WTC11 (cell line): Measurements from ENCODE around the gene HSPA1B. TPM values are rescaled to one million over a fixed set of nuclear protein-coding genes. Genes with fewer than 3 reads are reported as not detected.
A peak's percentile ranks its signal among the peaks of the same experiment; 100 is the strongest.

Experiments
- CREM ChIP-seq: sonication (generic); formaldehyde crosslinking; IDR thresholded peaks from 2 replicates; pipeline ENCODE4 v1.8.1; 2022; ENCODE audit warnings: mild to moderate bottlenecking, missing genetic modification reagents, moderate library complexity
- FOXP1 ChIP-seq: sonication (generic); formaldehyde crosslinking; IDR thresholded peaks from 2 replicates; pipeline ENCODE4 v1.8.0; 2022; ENCODE audit warnings: missing genetic modification reagents, mild to moderate bottlenecking, moderate library complexity, borderline replicate concordance
- NFE2L1 ChIP-seq: sonication (generic); formaldehyde crosslinking; IDR thresholded peaks from 2 replicates; pipeline ENCODE4 v1.8.1; 2023; ENCODE audit warnings: missing genetic modification reagents
- OVOL2 ChIP-seq: fragments of 250-450 bp; sonication (Bioruptor Pico); IDR thresholded peaks from 2 replicates; pipeline ENCODE4 v1.9.0; 2021; ENCODE audit warnings: mild to moderate bottlenecking, borderline replicate concordance
- RELA ChIP-seq: sonication (generic); formaldehyde crosslinking; IDR thresholded peaks from 2 replicates; pipeline ENCODE4 v1.8.1; 2022; ENCODE audit warnings: missing genetic modification reagents, mild to moderate bottlenecking, borderline replicate concordance
- RORB ChIP-seq: fragments of 250-450 bp; sonication (Bioruptor Pico); IDR thresholded peaks from 2 replicates; pipeline ENCODE4 v1.9.0; 2021; ENCODE audit warnings: mild to moderate bottlenecking
- SP1 ChIP-seq: sonication (generic); formaldehyde crosslinking; conservative IDR thresholded peaks from 2 replicates; pipeline ENCODE4 v1.8.1; 2022; ENCODE audit warnings: missing genetic modification reagents
- TEAD4 ChIP-seq: sonication (generic); formaldehyde crosslinking; IDR thresholded peaks from 2 replicates; pipeline ENCODE4 v1.8.0; 2022; ENCODE audit warnings: mild to moderate bottlenecking, missing genetic modification reagents
- ZBTB21 ChIP-seq: sonication (generic); formaldehyde crosslinking; IDR thresholded peaks from 2 replicates; pipeline ENCODE4 v1.8.1; 2023; ENCODE audit warnings: mild to moderate bottlenecking, missing genetic modification reagents, borderline replicate concordance
- ZNF263 ChIP-seq: sonication (generic); formaldehyde crosslinking; IDR thresholded peaks from 2 replicates; pipeline ENCODE4 v1.8.1; 2022; ENCODE audit warnings: low read depth, mild to moderate bottlenecking, moderate library complexity, missing genetic modification reagents
- ZNF396 ChIP-seq: fragments of 250-450 bp; sonication (Bioruptor Pico); IDR thresholded peaks from 2 replicates; pipeline ENCODE4 v1.8.0; 2021; ENCODE audit warnings: mild to moderate bottlenecking, moderate library complexity, borderline replicate concordance
- ZNF416 ChIP-seq: fragments of 250-450 bp; sonication (Bioruptor Pico); IDR thresholded peaks from 2 replicates; pipeline ENCODE4 v1.9.0; 2021; ENCODE audit warnings: mild to moderate bottlenecking, inconsistent platforms
- ZNF671 ChIP-seq: fragments of 250-450 bp; sonication (Bioruptor Pico); IDR thresholded peaks from 2 replicates; pipeline ENCODE4 v1.8.0; 2021; ENCODE audit warnings: mild to moderate bottlenecking
- total RNA-seq: library from RNA; stranded (reverse); gene quantifications from 3 replicates; pipeline ENCODE4 v1.2.3, GENCODE V29; 2021
- TF ChIP-seq, protein P1 (sequence below): fragments of 250-450 bp; sonication (Bioruptor Pico); IDR thresholded peaks from 2 replicates; pipeline ENCODE4 v1.9.0; 2021; ENCODE audit warnings: mild to moderate bottlenecking
- TF ChIP-seq, protein P2 (sequence below): fragments of 250-450 bp; sonication (Bioruptor Pico); IDR thresholded peaks from 2 replicates; pipeline ENCODE4 v1.9.0; 2021; ENCODE audit warnings: moderate library complexity, mild to moderate bottlenecking, inconsistent platforms, borderline replicate concordance
- TF ChIP-seq, protein P3 (sequence below): sonication (generic); formaldehyde crosslinking; IDR thresholded peaks from 2 replicates; pipeline ENCODE4 v1.8.0; 2022; ENCODE audit warnings: missing genetic modification reagents
- TF ChIP-seq, protein P4 (sequence below): sonication (generic); formaldehyde crosslinking; IDR thresholded peaks from 2 replicates; pipeline ENCODE4 v1.8.0; 2023; ENCODE audit warnings: missing genetic modification reagents
- TF ChIP-seq, protein P5 (sequence below): sonication (generic); formaldehyde crosslinking; IDR thresholded peaks from 2 replicates; pipeline ENCODE4 v1.8.0; 2022; ENCODE audit warnings: mild to moderate bottlenecking, missing genetic modification reagents
- TF ChIP-seq, protein P6 (sequence below): fragments of 250-450 bp; sonication (Bioruptor Pico); conservative IDR thresholded peaks from 2 replicates; pipeline ENCODE4 v1.9.0; 2021; ENCODE audit warnings: mild to moderate bottlenecking
- TF ChIP-seq, protein P7 (sequence below): sonication (generic); formaldehyde crosslinking; IDR thresholded peaks from 2 replicates; pipeline ENCODE4 v1.8.1; 2022; ENCODE audit warnings: low read depth, missing genetic modification reagents, borderline replicate concordance
- TF ChIP-seq, protein P8 (sequence below): sonication (generic); formaldehyde crosslinking; IDR thresholded peaks from 2 replicates; pipeline ENCODE4 v1.8.1; 2022; ENCODE audit warnings: missing genetic modification reagents, borderline replicate concordance
- TF ChIP-seq, protein P9 (sequence below): sonication (generic); formaldehyde crosslinking; IDR thresholded peaks from 2 replicates; pipeline ENCODE4 v1.8.1; 2023; ENCODE audit warnings: mild to moderate bottlenecking, missing genetic modification reagents

HSPA1B gene
- total RNA-seq, 1 experiment from 2014 or later = 75.3 TPM

DNA sequence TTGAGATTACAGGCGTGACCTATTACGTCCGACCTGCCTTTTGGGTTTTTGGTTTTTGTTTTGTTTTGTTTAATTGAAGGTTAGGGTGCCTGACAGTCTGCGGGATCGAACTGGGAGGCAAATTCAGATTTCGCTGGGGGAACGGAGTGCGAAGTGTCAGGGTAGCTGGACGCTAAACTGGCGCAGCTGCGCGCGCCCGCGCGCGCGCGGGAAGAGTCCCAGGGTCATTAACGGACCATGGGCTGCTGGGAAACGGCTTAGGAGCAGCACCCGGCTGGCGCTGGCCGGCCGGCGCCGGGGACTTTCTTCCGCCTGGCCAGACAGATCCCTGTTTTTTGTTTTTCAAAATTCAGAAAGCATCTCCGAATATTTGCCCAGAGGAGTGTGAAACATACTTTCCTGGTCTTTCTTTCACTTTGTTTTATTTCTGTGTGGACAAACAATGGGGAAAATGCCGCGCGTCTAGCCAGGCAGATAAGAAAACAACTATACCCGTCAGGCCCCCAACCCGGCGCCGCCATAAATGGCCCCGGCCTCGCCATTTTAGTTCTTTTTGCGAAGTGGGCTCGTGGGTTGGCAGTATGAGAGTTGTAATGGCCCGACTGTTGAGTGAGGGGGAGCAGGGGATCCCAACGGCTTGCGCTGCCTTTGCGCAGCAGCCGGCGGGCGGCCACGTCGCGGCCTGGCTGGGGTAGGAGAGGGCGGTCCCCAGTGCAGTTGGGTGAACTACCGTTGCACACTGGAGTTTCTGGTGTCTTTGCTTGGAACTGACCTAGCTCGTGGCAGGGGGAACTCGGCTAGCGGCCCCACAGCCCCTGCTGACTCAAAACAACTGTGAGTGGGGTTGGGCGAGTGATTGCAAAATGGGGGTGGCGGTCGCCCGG, 7.1 kb downstream of the HSPA1B start (continued):
- TF ChIP-seq, protein P1, sequence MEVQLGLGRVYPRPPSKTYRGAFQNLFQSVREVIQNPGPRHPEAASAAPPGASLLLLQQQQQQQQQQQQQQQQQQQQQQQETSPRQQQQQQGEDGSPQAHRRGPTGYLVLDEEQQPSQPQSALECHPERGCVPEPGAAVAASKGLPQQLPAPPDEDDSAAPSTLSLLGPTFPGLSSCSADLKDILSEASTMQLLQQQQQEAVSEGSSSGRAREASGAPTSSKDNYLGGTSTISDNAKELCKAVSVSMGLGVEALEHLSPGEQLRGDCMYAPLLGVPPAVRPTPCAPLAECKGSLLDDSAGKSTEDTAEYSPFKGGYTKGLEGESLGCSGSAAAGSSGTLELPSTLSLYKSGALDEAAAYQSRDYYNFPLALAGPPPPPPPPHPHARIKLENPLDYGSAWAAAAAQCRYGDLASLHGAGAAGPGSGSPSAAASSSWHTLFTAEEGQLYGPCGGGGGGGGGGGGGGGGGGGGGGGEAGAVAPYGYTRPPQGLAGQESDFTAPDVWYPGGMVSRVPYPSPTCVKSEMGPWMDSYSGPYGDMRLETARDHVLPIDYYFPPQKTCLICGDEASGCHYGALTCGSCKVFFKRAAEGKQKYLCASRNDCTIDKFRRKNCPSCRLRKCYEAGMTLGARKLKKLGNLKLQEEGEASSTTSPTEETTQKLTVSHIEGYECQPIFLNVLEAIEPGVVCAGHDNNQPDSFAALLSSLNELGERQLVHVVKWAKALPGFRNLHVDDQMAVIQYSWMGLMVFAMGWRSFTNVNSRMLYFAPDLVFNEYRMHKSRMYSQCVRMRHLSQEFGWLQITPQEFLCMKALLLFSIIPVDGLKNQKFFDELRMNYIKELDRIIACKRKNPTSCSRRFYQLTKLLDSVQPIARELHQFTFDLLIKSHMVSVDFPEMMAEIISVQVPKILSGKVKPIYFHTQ (CRISPR knock-in tag) = no peak
- TF ChIP-seq, protein P2, sequence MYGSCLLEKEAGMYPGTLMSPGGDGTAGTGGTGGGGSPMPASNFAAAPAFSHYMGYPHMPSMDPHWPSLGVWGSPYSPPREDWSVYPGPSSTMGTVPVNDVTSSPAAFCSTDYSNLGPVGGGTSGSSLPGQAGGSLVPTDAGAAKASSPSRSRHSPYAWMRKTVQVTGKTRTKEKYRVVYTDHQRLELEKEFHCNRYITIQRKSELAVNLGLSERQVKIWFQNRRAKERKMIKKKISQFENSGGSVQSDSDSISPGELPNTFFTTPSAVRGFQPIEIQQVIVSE (CRISPR knock-in tag) = no peak
- TF ChIP-seq, protein P3, sequence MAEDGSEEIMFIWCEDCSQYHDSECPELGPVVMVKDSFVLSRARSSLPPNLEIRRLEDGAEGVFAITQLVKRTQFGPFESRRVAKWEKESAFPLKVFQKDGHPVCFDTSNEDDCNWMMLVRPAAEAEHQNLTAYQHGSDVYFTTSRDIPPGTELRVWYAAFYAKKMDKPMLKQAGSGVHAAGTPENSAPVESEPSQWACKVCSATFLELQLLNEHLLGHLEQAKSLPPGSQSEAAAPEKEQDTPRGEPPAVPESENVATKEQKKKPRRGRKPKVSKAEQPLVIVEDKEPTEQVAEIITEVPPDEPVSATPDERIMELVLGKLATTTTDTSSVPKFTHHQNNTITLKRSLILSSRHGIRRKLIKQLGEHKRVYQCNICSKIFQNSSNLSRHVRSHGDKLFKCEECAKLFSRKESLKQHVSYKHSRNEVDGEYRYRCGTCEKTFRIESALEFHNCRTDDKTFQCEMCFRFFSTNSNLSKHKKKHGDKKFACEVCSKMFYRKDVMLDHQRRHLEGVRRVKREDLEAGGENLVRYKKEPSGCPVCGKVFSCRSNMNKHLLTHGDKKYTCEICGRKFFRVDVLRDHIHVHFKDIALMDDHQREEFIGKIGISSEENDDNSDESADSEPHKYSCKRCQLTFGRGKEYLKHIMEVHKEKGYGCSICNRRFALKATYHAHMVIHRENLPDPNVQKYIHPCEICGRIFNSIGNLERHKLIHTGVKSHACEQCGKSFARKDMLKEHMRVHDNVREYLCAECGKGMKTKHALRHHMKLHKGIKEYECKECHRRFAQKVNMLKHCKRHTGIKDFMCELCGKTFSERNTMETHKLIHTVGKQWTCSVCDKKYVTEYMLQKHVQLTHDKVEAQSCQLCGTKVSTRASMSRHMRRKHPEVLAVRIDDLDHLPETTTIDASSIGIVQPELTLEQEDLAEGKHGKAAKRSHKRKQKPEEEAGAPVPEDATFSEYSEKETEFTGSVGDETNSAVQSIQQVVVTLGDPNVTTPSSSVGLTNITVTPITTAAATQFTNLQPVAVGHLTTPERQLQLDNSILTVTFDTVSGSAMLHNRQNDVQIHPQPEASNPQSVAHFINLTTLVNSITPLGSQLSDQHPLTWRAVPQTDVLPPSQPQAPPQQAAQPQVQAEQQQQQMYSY (CRISPR knock-in tag) = no peak
- no peak for TF ChIP-seq ZNF263 (CRISPR knock-in tag)
- no peak for TF ChIP-seq ZNF671 (CRISPR knock-in tag)
- TF ChIP-seq, protein P4, sequence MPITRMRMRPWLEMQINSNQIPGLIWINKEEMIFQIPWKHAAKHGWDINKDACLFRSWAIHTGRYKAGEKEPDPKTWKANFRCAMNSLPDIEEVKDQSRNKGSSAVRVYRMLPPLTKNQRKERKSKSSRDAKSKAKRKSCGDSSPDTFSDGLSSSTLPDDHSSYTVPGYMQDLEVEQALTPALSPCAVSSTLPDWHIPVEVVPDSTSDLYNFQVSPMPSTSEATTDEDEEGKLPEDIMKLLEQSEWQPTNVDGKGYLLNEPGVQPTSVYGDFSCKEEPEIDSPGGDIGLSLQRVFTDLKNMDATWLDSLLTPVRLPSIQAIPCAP (CRISPR knock-in tag) = no peak
- TF ChIP-seq ZNF416 (CRISPR knock-in tag) = peak; percentile 71; the same call in 1 of the 2 replicates
- TF ChIP-seq, protein P5, sequence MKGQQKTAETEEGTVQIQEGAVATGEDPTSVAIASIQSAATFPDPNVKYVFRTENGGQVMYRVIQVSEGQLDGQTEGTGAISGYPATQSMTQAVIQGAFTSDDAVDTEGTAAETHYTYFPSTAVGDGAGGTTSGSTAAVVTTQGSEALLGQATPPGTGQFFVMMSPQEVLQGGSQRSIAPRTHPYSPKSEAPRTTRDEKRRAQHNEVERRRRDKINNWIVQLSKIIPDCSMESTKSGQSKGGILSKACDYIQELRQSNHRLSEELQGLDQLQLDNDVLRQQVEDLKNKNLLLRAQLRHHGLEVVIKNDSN (CRISPR knock-in tag) = no peak; the same call in 1 of the 2 replicates
- no peak for TF ChIP-seq OVOL2
- TF ChIP-seq, protein P6, sequence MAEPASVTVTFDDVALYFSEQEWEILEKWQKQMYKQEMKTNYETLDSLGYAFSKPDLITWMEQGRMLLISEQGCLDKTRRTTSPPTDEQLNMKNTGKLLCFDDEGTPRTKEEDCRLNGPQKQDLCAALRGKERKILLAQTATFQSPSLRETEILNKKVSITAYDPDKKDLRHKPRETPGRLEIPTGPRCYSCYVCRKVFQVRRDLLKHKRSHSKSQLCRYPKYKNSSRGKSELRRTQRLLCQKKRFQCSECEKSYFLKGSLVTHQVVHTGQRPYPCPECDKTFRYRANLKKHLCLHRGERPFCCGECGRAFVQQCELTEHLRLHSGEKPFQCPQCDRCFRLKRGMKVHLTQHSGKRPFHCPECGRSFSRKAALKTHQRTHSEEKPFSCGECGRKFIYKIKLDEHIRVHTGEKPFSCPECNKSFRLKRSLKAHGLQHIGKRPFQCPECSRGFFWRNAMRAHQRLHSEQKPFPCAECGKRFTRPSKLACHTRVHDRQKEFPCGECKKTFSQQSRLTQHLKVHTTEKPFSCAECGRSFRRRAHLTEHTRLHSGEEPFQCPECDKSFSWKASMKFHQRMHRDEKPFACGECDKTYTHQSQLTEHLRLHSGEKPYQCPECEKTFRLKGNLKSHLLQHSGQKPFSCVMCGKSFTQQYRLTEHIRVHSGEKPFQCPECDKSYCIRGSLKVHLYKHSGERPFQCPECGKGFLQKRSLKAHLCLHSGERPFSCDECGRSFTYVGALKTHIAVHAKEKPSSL (CRISPR knock-in tag) = 0 out of 2 replicates have a peak, but pooled peaks have one; percentile 13
- no peak for TF ChIP-seq ZBTB21 (CRISPR knock-in tag)
- TF ChIP-seq RORB (CRISPR knock-in tag) = no peak
- TF ChIP-seq, protein P7, sequence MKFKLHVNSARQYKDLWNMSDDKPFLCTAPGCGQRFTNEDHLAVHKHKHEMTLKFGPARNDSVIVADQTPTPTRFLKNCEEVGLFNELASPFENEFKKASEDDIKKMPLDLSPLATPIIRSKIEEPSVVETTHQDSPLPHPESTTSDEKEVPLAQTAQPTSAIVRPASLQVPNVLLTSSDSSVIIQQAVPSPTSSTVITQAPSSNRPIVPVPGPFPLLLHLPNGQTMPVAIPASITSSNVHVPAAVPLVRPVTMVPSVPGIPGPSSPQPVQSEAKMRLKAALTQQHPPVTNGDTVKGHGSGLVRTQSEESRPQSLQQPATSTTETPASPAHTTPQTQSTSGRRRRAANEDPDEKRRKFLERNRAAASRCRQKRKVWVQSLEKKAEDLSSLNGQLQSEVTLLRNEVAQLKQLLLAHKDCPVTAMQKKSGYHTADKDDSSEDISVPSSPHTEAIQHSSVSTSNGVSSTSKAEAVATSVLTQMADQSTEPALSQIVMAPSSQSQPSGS = no peak
- 0 out of 2 replicates have a peak, but pooled peaks have one; percentile 51 for TF ChIP-seq TEAD4
- no peak; the same call in 1 of the 2 replicates for TF ChIP-seq SP1 (CRISPR knock-in tag)
- TF ChIP-seq, protein P8, sequence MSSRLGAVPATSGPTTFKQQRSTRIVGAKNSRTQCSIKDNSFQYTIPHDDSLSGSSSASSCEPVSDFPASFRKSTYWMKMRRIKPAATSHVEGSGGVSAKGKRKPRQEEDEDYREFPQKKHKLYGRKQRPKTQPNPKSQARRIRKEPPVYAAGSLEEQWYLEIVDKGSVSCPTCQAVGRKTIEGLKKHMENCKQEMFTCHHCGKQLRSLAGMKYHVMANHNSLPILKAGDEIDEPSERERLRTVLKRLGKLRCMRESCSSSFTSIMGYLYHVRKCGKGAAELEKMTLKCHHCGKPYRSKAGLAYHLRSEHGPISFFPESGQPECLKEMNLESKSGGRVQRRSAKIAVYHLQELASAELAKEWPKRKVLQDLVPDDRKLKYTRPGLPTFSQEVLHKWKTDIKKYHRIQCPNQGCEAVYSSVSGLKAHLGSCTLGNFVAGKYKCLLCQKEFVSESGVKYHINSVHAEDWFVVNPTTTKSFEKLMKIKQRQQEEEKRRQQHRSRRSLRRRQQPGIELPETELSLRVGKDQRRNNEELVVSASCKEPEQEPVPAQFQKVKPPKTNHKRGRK = no peak
- TF ChIP-seq, protein P9, sequence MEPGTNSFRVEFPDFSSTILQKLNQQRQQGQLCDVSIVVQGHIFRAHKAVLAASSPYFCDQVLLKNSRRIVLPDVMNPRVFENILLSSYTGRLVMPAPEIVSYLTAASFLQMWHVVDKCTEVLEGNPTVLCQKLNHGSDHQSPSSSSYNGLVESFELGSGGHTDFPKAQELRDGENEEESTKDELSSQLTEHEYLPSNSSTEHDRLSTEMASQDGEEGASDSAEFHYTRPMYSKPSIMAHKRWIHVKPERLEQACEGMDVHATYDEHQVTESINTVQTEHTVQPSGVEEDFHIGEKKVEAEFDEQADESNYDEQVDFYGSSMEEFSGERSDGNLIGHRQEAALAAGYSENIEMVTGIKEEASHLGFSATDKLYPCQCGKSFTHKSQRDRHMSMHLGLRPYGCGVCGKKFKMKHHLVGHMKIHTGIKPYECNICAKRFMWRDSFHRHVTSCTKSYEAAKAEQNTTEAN = 0 out of 2 replicates have a peak, but pooled peaks have one; percentile 51
- TF ChIP-seq ZNF396 = no peak
- peak; percentile 58; the same call in 1 of the 2 replicates for TF ChIP-seq CREM (CRISPR knock-in tag)
- no peak for TF ChIP-seq RELA (CRISPR knock-in tag)
- TF ChIP-seq NFE2L1 = no peak
- TF ChIP-seq FOXP1 (CRISPR knock-in tag) = peak; percentile 92
